Naive thymus-derived CD4-positive, alpha-beta T cell (primary cell): ENCODE data around the gene NGEF. TPM values are rescaled to one million over a fixed set of nuclear protein-coding genes. Genes with fewer than 3 reads are reported as not detected.
"Not testable (repeated sequence)": the region's sequence is repeated elsewhere in the genome, so short reads cannot be mapped to it uniquely, and the experiment has no call there.

ENCODE experiments used
- ATAC-seq: fragments of 150-1000 bp; cut with Tn5 transposase; 2 replicates; pipeline ENCODE4 v1.10.0; 2021; ENCODE audit warnings: mild to moderate bottlenecking, moderate library complexity
- CTCF ChIA-PET: fragments of 350-600 bp; sonication (Branson Sonifier 250); formaldehyde crosslinking; loops from one replicate; lab custom pipeline; 2021; ENCODE audit warnings: antibody characterized with exemption; lab: Charles Lee
- POLR2A ChIA-PET: fragments of 350-600 bp; sonication (Branson Sonifier 250); formaldehyde crosslinking; loops from one replicate; lab custom pipeline; 2021; ENCODE audit warnings: antibody characterized with exemption, inconsistent platforms; lab: Charles Lee
- DNase-seq, 9 donors: peaks; one replicate each; pipeline versions ENCODE4 v3.0.0 to v3.0.0-alpha.2; 2020 to 2022; ENCODE audit warnings: mixed read lengths in 1 of 9
- H3K27ac ChIP-seq: one replicate; pipeline ENCODE4 v1.7.0; 2013; ENCODE audit warnings: mild to moderate bottlenecking, low read depth, low read length, moderate library complexity
- H3K27me3 ChIP-seq, 2 donors: one replicate each; pipeline ENCODE4 v1.7.0; 2013; ENCODE audit warnings: low read length in 2 of 2, mild to moderate bottlenecking in 2 of 2, moderate library complexity in 2 of 2; ENCODE audit not compliant: control insufficient read depth in 2 of 2, insufficient read depth in 2 of 2
- H3K36me3 ChIP-seq, 3 experiments: 1 replicate in 2 of 3; 2 replicates in 1 of 3; pipeline ENCODE4 v1.7.0; 2013; ENCODE audit warnings: low read length in 3 of 3, mild to moderate bottlenecking in 3 of 3, moderate library complexity in 1 of 3; ENCODE audit not compliant: insufficient read depth in 3 of 3, control insufficient read depth in 2 of 3
- H3K4me1 ChIP-seq, 2 donors: one replicate each; pipeline ENCODE4 v1.7.0; 2013; ENCODE audit warnings: low read length in 2 of 2, mild to moderate bottlenecking in 2 of 2, moderate library complexity in 1 of 2; ENCODE audit not compliant: control insufficient read depth in 2 of 2, insufficient read depth in 2 of 2
- H3K4me3 ChIP-seq: 2 replicates; pipeline ENCODE4 v1.7.0; 2013; ENCODE audit warnings: mild to moderate bottlenecking, low read length
- H3K9me3 ChIP-seq, 3 experiments: 1 replicate in 2 of 3; 2 replicates in 1 of 3; pipeline ENCODE4 v1.7.0; 2013; ENCODE audit warnings: low read length in 3 of 3; ENCODE audit not compliant: control insufficient read depth in 2 of 3
- H3K27ac Mint-ChIP-seq, 9 donors: one replicate each; pipeline ENCODE4 v1.8.0; 2020 to 2022; ENCODE audit warnings: mixed read lengths in 9 of 9, mild to moderate bottlenecking in 8 of 9, moderate library complexity in 5 of 9, inconsistent platforms in 2 of 9
- H3K27me3 Mint-ChIP-seq, 5 donors: one replicate each; pipeline ENCODE4 v1.8.0; 2021 to 2022; ENCODE audit warnings: mixed read lengths in 5 of 5, mild to moderate bottlenecking in 1 of 5
- H3K36me3 Mint-ChIP-seq, 5 donors: one replicate each; pipeline ENCODE4 v1.8.0; 2020 to 2022; ENCODE audit warnings: mixed read lengths in 5 of 5, mild to moderate bottlenecking in 3 of 5, inconsistent platforms in 1 of 5
- H3K4me1 Mint-ChIP-seq, 7 donors: one replicate each; pipeline ENCODE4 v1.8.0; 2020 to 2022; ENCODE audit warnings: mixed read lengths in 7 of 7, mild to moderate bottlenecking in 3 of 7, inconsistent platforms in 1 of 7
- H3K4me3 Mint-ChIP-seq, 10 donors: one replicate each; pipeline ENCODE4 v1.8.0; 2020 to 2022; ENCODE audit warnings: mild to moderate bottlenecking in 10 of 10, mixed read lengths in 10 of 10, moderate library complexity in 6 of 10, inconsistent platforms in 2 of 10
- H3K9me3 Mint-ChIP-seq, 11 donors: one replicate each; pipeline ENCODE4 v1.8.0; 2020 to 2022; ENCODE audit warnings: mixed read lengths in 11 of 11, mild to moderate bottlenecking in 4 of 11, inconsistent platforms in 1 of 11, moderate library complexity in 1 of 11
- intact Hi-C, 2 donors: fragments of 100-400 bp; cut with micrococcal nuclease; formaldehyde crosslinking; loops; one replicate each; pipeline ENCODE4 v1.15.1; 2023
- polyA plus RNA-seq, 2 donors: library from polyadenylated mRNA; unstranded; fragments of 300-500 nt; fragmentation: Illumina TruSeq; gene quantifications; one replicate each; pipeline ENCODE4 v1.2.3, GENCODE V29; 2021
- total RNA-seq, 6 experiments: library from RNA in 5 of 6; stranded (reverse) in 5 of 6; gene quantifications; 1 replicate in 5 of 6; 2 replicates in 1 of 6; pipeline ENCODE4 v1.2.3 and lab custom pipeline; 2021 to 2026

The NGEF gene
- total and polyA plus RNA-seq, 7 experiments from 2014 or later = not detected

GRCh38 chr2:233053928-233054784, 41.1 kb upstream of the NGEF start:
- peak overlapping the region in 2 of 9 donors; percentile 27 to 57 for H3K27ac Mint-ChIP-seq
- Histone ChIP-seq H3K36me3 (no peaks in the 10 kb centered on the region), H3K27ac (no peak overlapping the region), H3K4me3 (no peak overlapping the region), H3K27me3 (no peaks in the 10 kb centered on the region), H3K9me3 (no peaks in the 10 kb centered on the region), H3K4me1 (peaks cover 8 to 13% of the 10 kb centered on the region in 2 donors)
- DNase-seq (peak in 7 of 9 donors; percentile 43 to 79 (median 57)), ATAC-seq (peak; percentile 80)
- intact Hi-C loops = loop anchor here (1.0 to 5.0 kb wide), 3 partner anchors 201 to 293 kb away; no protein-coding TSS in a partner anchor
- CTCF ChIA-PET = interaction anchor here (0.6 to 2.5 kb wide), 18 partner anchors 10 to 1153 kb away, joined by 3 to 10 read pairs (median 4); no protein-coding TSS in a partner anchor
- POLR2A ChIA-PET = interaction anchor here (0.7 to 0.8 kb wide), 3 partner anchors 19 to 135 kb away, joined by 3 read pairs; no protein-coding TSS in a partner anchor
- no peaks in the 10 kb centered on the region for H3K9me3 Mint-ChIP-seq
- no peaks in the 10 kb centered on the region for H3K36me3 Mint-ChIP-seq
- peak overlapping the region in 3 of 10 donors; percentile 10 to 56 (median 15) for H3K4me3 Mint-ChIP-seq
- peaks cover 8 to 28% (median 19%) of the 10 kb centered on the region in 7 donors for H3K4me1 Mint-ChIP-seq
- peaks cover 0 to 35% (median 0%) of the 10 kb centered on the region in 5 donors for H3K27me3 Mint-ChIP-seq

- H3K27me3 ChIP-seq, H3K4me1 ChIP-seq, H3K4me3 ChIP-seq, H3K27ac Mint-ChIP-seq, ATAC-seq, H3K9me3 Mint-ChIP-seq, H3K9me3 ChIP-seq, H3K36me3 ChIP-seq, H3K27ac ChIP-seq, H3K36me3 Mint-ChIP-seq, DNase-seq: not testable (repeated sequence)
- Mint-ChIP-seq H3K4me1 (peaks cover 4 to 36% (median 15%) of the 10 kb centered on the region in 7 donors), H3K27me3 (peaks cover 0 to 47% (median 0%) of the 10 kb centered on the region in 5 donors), H3K4me3 (peak overlapping the region in 1 of 10 donors; percentile 2)
- CTCF ChIA-PET = interaction anchor here (0.6 to 2.1 kb wide), 5 partner anchors 8 to 84 kb away, joined by 3 to 10 read pairs (median 3); no protein-coding TSS in a partner anchor
- POLR2A ChIA-PET = interaction anchor here (0.6 kb wide), 1 partner anchor 349 kb away, joined by 3 read pairs; no protein-coding TSS in a partner anchor
- intact Hi-C loops = loop anchor here in 1 of 2 donors (5.0 kb wide), 1 partner anchor 290 kb away; no protein-coding TSS in a partner anchor
Observed at GRCh38 chr2:233052517-233052916, 39.5 kb upstream of the NGEF start.

GRCh38 chr2:233051241-233052149, 38.4 kb upstream of the NGEF start:
- no peaks in the 10 kb centered on the region for H3K9me3 Mint-ChIP-seq
- ChIA-PET CTCF (no interaction called here), POLR2A (interaction anchor here (0.6 kb wide), 2 partner anchors 195 to 226 kb away, joined by 3 read pairs; no protein-coding TSS in a partner anchor)
- H3K4me3 Mint-ChIP-seq = no peak overlapping the region
- Histone ChIP-seq H3K27me3 (no peaks in the 10 kb centered on the region), H3K4me3 (no peak overlapping the region), H3K9me3 (no peaks in the 10 kb centered on the region), H3K27ac (no peak overlapping the region), H3K4me1 (peaks cover 7 to 9% of the 10 kb centered on the region in 2 donors), H3K36me3 (no peaks in the 10 kb centered on the region)
- H3K27me3 Mint-ChIP-seq = peaks cover 0 to 51% (median 0%) of the 10 kb centered on the region in 5 donors
- DNase-seq (no peak), ATAC-seq (no peak)
- H3K27ac Mint-ChIP-seq = peak overlapping the region in 1 of 9 donors; percentile 14
- intact Hi-C loops = loop anchor here in 1 of 2 donors (5.0 kb wide), 1 partner anchor 289 kb away; no protein-coding TSS in a partner anchor
- no peaks in the 10 kb centered on the region for H3K36me3 Mint-ChIP-seq
- peaks cover 4 to 36% (median 15%) of the 10 kb centered on the region in 7 donors for H3K4me1 Mint-ChIP-seq

- peak; percentile 39 for ATAC-seq
- ChIA-PET CTCF (interaction anchor here (1.0 kb wide), 1 partner anchor 12 kb away, joined by 4 read pairs; no protein-coding TSS in a partner anchor), POLR2A (interaction anchor here (2.0 kb wide), 1 partner anchor 11 kb away, joined by 4 read pairs; the partner anchor contains the start of gene INPP5D)
- Histone ChIP-seq H3K36me3 (no peaks in the 10 kb centered on the region), H3K9me3 (no peaks in the 10 kb centered on the region), H3K4me3 (no peak overlapping the region), H3K4me1 (peaks cover 7 to 8% of the 10 kb centered on the region in 2 donors), H3K27me3 (no peaks in the 10 kb centered on the region), H3K27ac (no peak overlapping the region)
- Mint-ChIP-seq H3K27me3 (peaks cover 0 to 47% (median 0%) of the 10 kb centered on the region in 5 donors), H3K4me1 (peaks cover 4 to 32% (median 12%) of the 10 kb centered on the region in 7 donors), H3K9me3 (no peaks in the 10 kb centered on the region), H3K4me3 (no peak overlapping the region), H3K27ac (peak overlapping the region in 1 of 9 donors; percentile 55), H3K36me3 (no peaks in the 10 kb centered on the region)
- DNase-seq = peak in 2 of 9 donors; percentile 12 to 28
- intact Hi-C loops = no loop called here
Observed at GRCh38 chr2:233049194-233049761, 36.2 kb upstream of the NGEF start.

GRCh38 chr2:233048569-233049193, 35.6 kb upstream of the NGEF start:
- Histone ChIP-seq H3K27me3 (no peaks in the 10 kb centered on the region), H3K9me3 (no peaks in the 10 kb centered on the region), H3K4me3 (no peak overlapping the region), H3K36me3 (no peaks in the 10 kb centered on the region), H3K27ac (no peak overlapping the region), H3K4me1 (peaks cover 1 to 2% of the 10 kb centered on the region in 2 donors)
- intact Hi-C loops = no loop called here
- DNase-seq (no peak), ATAC-seq (no peak)
- H3K36me3 Mint-ChIP-seq = no peaks in the 10 kb centered on the region
- peak overlapping the region in 1 of 9 donors; percentile 55 for H3K27ac Mint-ChIP-seq
- peaks cover under 1 to 26% (median 8%) of the 10 kb centered on the region in 7 donors for H3K4me1 Mint-ChIP-seq
- peaks cover 0 to 42% (median 0%) of the 10 kb centered on the region in 5 donors for H3K27me3 Mint-ChIP-seq
- H3K9me3 Mint-ChIP-seq = no peaks in the 10 kb centered on the region
- no peak overlapping the region for H3K4me3 Mint-ChIP-seq
- CTCF ChIA-PET = interaction anchor here (0.6 to 1.0 kb wide), 2 partner anchors 12 to 189 kb away, joined by 4 read pairs; no protein-coding TSS in a partner anchor
- POLR2A ChIA-PET = interaction anchor here (1.0 to 2.0 kb wide), 2 partner anchors 11 to 86 kb away, joined by 3 to 4 read pairs; partner anchors contain the start of gene INPP5D
